Measurements from ENCODE around the gene SPDYE2B. TPM values are rescaled to one million over a fixed set of nuclear protein-coding genes. Genes with fewer than 3 reads are reported as not detected.
"Not testable (repeated sequence)": the region's sequence is repeated elsewhere in the genome, so short reads cannot be mapped to it uniquely, and the experiment has no call there.

The SPDYE2B gene
- total and polyA plus RNA-seq, 2 donors (not counting 1 experiment from before 2014, with no cell fraction given), result not detected

- H4K20me1 ChIP-seq (ENCODE audit: control insufficient read depth, extremely low read depth, insufficient read depth, low read length); H3K79me2 ChIP-seq (ENCODE audit: control insufficient read depth, insufficient read depth, low read length); H2AFZ ChIP-seq (ENCODE audit: low read length); H3K4me1 ChIP-seq (ENCODE audit: control insufficient read depth, extremely low read depth, insufficient read depth, low read length); H3K4me2 ChIP-seq (ENCODE audit: extremely low read depth, insufficient read depth, low read length); H3K4me3 ChIP-seq (replicated peaks in 1 of 4; ENCODE audit: control extremely low read depth in 1 of 4, insufficient read depth in 1 of 4, low read depth in 3 of 4, low read length in 4 of 4); H3K9ac ChIP-seq (ENCODE audit: insufficient read depth, low read length); H3K36me3 ChIP-seq (ENCODE audit: control insufficient read depth, insufficient read depth, low read length); DNase-seq (ENCODE audit: low read depth in 2 of 2); H3K27me3 ChIP-seq (ENCODE audit: control insufficient read depth, insufficient read depth, low read length); H3K9me3 ChIP-seq (ENCODE audit: control insufficient read depth, insufficient read depth, low read depth, low read length); H3K27ac ChIP-seq (ENCODE audit: insufficient read depth, low read length): not testable (repeated sequence)
These were observed 39.0 kb upstream of the SPDYE2B start for GRCh38 chr7:102611013-102611674.

DNA sequence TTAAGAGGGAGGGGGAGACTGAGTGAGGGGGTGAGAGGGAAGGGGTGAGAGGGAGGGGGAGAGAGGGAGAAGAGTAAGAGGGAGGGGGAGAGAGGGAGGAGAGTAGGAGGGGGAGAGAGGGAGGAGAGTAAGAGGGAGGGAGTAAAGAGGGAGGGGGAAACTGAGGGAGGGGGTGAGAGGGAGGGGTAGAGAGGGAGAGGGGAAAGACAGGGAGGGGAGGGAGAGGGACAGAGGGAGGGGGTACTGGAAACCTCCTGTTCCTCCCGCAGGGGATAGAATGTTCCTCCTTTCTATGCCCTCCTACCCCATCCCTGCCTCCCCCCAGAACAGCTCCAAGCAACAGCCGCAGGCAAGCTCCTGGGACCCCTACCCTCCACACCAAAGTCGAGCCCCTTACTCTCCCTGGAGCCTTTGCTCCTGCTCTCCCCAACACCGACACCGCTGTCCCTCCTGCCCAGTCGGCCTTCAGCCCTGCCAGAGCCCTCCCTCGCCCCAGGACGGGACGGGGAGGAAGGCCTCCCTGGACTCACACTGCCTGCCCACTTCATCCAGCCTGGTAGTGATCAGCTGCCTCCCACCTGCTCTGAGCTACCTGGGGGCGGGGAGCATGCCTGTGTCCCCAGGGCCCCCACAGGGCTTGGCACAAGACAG is 38.3 kb upstream of the SPDYE2B start:
- H3K4me2 ChIP-seq (ENCODE audit: extremely low read depth, insufficient read depth, low read length); H3K79me2 ChIP-seq (ENCODE audit: control insufficient read depth, insufficient read depth, low read length); H4K20me1 ChIP-seq (ENCODE audit: control insufficient read depth, extremely low read depth, insufficient read depth, low read length); H3K36me3 ChIP-seq (ENCODE audit: control insufficient read depth, insufficient read depth, low read length); H3K4me1 ChIP-seq (ENCODE audit: control insufficient read depth, extremely low read depth, insufficient read depth, low read length); H3K9me3 ChIP-seq (ENCODE audit: control insufficient read depth, insufficient read depth, low read depth, low read length); H3K9ac ChIP-seq (ENCODE audit: insufficient read depth, low read length); H3K27ac ChIP-seq (ENCODE audit: insufficient read depth, low read length); H3K27me3 ChIP-seq (ENCODE audit: control insufficient read depth, insufficient read depth, low read length); H2AFZ ChIP-seq (ENCODE audit: low read length): not testable (repeated sequence)
- H3K4me3 ChIP-seq (replicated peaks in 1 of 4; ENCODE audit: control extremely low read depth in 1 of 4, insufficient read depth in 1 of 4, low read depth in 3 of 4, low read length in 4 of 4), result peak overlapping the region in 1 of 4 experiments; percentile 14
- peak; percentile 3 for DNase-seq (ENCODE audit: low read depth in 2 of 2)

DNA sequence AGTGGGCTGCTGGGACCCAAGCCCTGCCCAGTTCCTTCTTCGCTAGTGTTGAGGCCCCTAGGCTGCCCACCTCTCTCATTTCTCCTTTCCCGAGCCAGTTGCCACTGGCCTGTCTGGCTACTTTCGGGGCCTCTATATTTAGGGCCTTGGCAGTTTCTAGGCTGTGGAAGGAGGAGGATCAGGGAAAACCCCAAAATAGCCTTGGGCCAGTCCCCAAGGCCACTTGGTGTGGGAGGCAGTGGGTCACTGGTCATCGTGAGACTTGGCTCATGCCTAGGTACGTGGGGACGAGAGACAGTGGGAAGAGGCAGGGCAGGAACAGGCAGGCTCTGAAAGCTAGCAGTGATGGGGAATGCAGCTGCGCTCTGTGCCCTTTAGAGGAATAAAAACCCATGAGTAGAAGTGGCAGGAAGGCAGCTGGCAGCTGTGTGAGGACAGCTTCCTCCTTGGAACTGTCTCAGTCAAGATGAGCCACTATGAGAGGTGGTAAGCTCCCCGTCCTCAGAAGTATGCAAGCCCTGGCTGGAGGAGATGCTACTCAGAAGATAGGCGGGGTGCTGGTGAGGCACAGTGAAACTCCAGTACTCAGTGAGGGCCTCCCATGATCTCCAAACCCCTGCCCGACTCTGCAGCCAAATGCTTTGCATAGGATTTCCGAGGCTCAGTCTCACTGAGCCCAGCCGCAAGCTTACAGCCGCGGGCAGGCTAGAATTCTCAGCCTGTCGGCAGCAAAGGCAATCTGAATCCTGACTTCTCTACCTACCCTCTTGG is 36.4 kb upstream of the SPDYE2B start:
- not testable (repeated sequence) for H3K4me2 ChIP-seq (ENCODE audit: extremely low read depth, insufficient read depth, low read length); H3K4me3 ChIP-seq (replicated peaks in 1 of 4; ENCODE audit: control extremely low read depth in 1 of 4, insufficient read depth in 1 of 4, low read depth in 3 of 4, low read length in 4 of 4); H3K36me3 ChIP-seq (ENCODE audit: control insufficient read depth, insufficient read depth, low read length); H4K20me1 ChIP-seq (ENCODE audit: control insufficient read depth, extremely low read depth, insufficient read depth, low read length); H3K27ac ChIP-seq (ENCODE audit: insufficient read depth, low read length); H3K79me2 ChIP-seq (ENCODE audit: control insufficient read depth, insufficient read depth, low read length); H3K9ac ChIP-seq (ENCODE audit: insufficient read depth, low read length); H3K27me3 ChIP-seq (ENCODE audit: control insufficient read depth, insufficient read depth, low read length); DNase-seq (ENCODE audit: low read depth in 2 of 2); H2AFZ ChIP-seq (ENCODE audit: low read length); H3K9me3 ChIP-seq (ENCODE audit: control insufficient read depth, insufficient read depth, low read depth, low read length); H3K4me1 ChIP-seq (ENCODE audit: control insufficient read depth, extremely low read depth, insufficient read depth, low read length)

DNA sequence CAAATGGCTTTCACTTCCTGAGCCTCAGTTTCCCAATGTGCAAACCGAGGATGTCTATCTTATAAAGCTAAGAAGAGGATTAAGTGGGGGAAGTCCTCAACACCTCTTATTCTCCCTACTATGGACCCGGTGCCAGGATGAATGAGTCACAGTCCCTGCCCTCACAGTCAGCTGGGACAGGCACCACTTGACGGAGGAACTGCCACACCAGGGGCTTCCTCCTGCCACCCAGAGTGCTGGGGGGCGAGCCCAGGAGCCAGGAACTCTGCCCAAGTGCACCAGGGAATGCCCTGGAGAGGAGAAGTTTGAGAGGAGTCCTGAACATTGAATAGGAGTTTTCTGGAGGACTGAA is 35.8 kb upstream of the SPDYE2B start:
- H3K9ac ChIP-seq (ENCODE audit: insufficient read depth, low read length); H3K36me3 ChIP-seq (ENCODE audit: control insufficient read depth, insufficient read depth, low read length); H3K4me1 ChIP-seq (ENCODE audit: control insufficient read depth, extremely low read depth, insufficient read depth, low read length); H4K20me1 ChIP-seq (ENCODE audit: control insufficient read depth, extremely low read depth, insufficient read depth, low read length); H3K4me2 ChIP-seq (ENCODE audit: extremely low read depth, insufficient read depth, low read length); DNase-seq (ENCODE audit: low read depth in 2 of 2); H3K9me3 ChIP-seq (ENCODE audit: control insufficient read depth, insufficient read depth, low read depth, low read length); H3K4me3 ChIP-seq (replicated peaks in 1 of 4; ENCODE audit: control extremely low read depth in 1 of 4, insufficient read depth in 1 of 4, low read depth in 3 of 4, low read length in 4 of 4); H3K79me2 ChIP-seq (ENCODE audit: control insufficient read depth, insufficient read depth, low read length); H3K27me3 ChIP-seq (ENCODE audit: control insufficient read depth, insufficient read depth, low read length); H3K27ac ChIP-seq (ENCODE audit: insufficient read depth, low read length); H2AFZ ChIP-seq (ENCODE audit: low read length): not testable (repeated sequence)

- not testable (repeated sequence) for DNase-seq (ENCODE audit: low read depth in 2 of 2); H4K20me1 ChIP-seq (ENCODE audit: control insufficient read depth, extremely low read depth, insufficient read depth, low read length); H3K27me3 ChIP-seq (ENCODE audit: control insufficient read depth, insufficient read depth, low read length); H3K9ac ChIP-seq (ENCODE audit: insufficient read depth, low read length); H3K36me3 ChIP-seq (ENCODE audit: control insufficient read depth, insufficient read depth, low read length); H3K4me3 ChIP-seq (replicated peaks in 1 of 4; ENCODE audit: control extremely low read depth in 1 of 4, insufficient read depth in 1 of 4, low read depth in 3 of 4, low read length in 4 of 4); H3K27ac ChIP-seq (ENCODE audit: insufficient read depth, low read length); H3K79me2 ChIP-seq (ENCODE audit: control insufficient read depth, insufficient read depth, low read length); H3K9me3 ChIP-seq (ENCODE audit: control insufficient read depth, insufficient read depth, low read depth, low read length); H3K4me2 ChIP-seq (ENCODE audit: extremely low read depth, insufficient read depth, low read length); H3K4me1 ChIP-seq (ENCODE audit: control insufficient read depth, extremely low read depth, insufficient read depth, low read length); H2AFZ ChIP-seq (ENCODE audit: low read length)
These were observed 35.2 kb upstream of the SPDYE2B start for GRCh38 chr7:102614873-102615272.

GRCh38 chr7:102615930-102616329 is 34.2 kb upstream of the SPDYE2B start:
- DNase-seq (ENCODE audit: low read depth in 2 of 2); H3K36me3 ChIP-seq (ENCODE audit: control insufficient read depth, insufficient read depth, low read length); H4K20me1 ChIP-seq (ENCODE audit: control insufficient read depth, extremely low read depth, insufficient read depth, low read length); H3K4me1 ChIP-seq (ENCODE audit: control insufficient read depth, extremely low read depth, insufficient read depth, low read length); H3K79me2 ChIP-seq (ENCODE audit: control insufficient read depth, insufficient read depth, low read length); H2AFZ ChIP-seq (ENCODE audit: low read length); H3K9ac ChIP-seq (ENCODE audit: insufficient read depth, low read length); H3K9me3 ChIP-seq (ENCODE audit: control insufficient read depth, insufficient read depth, low read depth, low read length); H3K27me3 ChIP-seq (ENCODE audit: control insufficient read depth, insufficient read depth, low read length); H3K4me3 ChIP-seq (replicated peaks in 1 of 4; ENCODE audit: control extremely low read depth in 1 of 4, insufficient read depth in 1 of 4, low read depth in 3 of 4, low read length in 4 of 4); H3K4me2 ChIP-seq (ENCODE audit: extremely low read depth, insufficient read depth, low read length); H3K27ac ChIP-seq (ENCODE audit: insufficient read depth, low read length): not testable (repeated sequence)
